Measurements from ENCODE around the gene ILKAP. TPM values are rescaled to one million over a fixed set of nuclear protein-coding genes. Genes with fewer than 3 reads are reported as not detected.
"Not testable (repeated sequence)": the region's sequence is repeated elsewhere in the genome, so short reads cannot be mapped to it uniquely, and the experiment has no call there.

Gene ILKAP
- total RNA-seq, 1 experiment from 2014 or later, result 19.5 TPM

- no peak for DNase-seq (ENCODE audit: low read depth)
Measured at GRCh38 chr2:238202326-238203093, 985 bp downstream of the ILKAP start.

- DNase-seq (ENCODE audit: low read depth), result no peak
Measured at GRCh38 chr2:238190445-238190844, 13.1 kb downstream of the ILKAP start.

DNA sequence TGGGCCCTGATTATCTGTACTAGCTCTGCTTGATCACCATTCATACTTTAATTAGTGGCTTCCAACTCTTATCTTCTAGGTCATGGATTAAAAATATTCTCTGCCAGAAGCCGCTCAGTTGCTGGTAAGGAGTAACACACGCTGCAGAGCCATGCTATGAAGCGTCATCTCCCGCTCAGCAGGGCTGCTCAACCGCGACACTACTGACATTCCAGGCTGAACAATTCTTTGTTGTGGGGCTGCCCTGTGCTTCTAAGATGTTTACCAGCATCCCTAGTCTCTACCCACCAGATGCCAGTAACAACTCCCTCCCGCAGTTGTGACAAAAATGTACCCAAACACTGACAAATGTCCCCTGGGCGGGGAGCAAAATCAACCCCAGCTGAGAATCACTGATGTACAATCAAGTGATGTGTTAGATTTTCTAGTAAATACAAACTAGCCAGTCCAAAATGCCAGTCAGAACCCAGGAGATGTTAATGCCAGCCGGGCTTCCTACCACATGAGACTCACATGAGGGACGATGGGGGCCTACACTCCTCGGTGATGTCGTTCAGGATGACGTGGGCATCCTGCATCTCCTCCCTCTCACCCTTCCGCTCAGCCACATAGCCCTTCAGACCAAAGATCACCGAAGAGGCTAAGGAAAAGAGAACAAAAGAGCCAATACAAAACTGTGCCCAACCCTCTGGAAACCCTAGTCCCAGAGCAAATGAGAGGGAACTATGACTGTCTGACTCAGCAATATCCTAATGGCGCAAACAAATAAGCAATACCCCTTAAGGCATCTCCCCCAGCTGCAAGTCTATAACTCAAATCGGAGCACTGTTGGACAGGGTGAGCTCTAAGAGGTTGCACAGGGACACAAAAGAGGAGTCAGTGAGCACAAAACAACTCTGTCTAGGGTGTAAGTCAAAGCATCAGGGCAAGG, 15.6 kb downstream of the ILKAP start:
- DNase-seq (ENCODE audit: low read depth), result no peak

DNA sequence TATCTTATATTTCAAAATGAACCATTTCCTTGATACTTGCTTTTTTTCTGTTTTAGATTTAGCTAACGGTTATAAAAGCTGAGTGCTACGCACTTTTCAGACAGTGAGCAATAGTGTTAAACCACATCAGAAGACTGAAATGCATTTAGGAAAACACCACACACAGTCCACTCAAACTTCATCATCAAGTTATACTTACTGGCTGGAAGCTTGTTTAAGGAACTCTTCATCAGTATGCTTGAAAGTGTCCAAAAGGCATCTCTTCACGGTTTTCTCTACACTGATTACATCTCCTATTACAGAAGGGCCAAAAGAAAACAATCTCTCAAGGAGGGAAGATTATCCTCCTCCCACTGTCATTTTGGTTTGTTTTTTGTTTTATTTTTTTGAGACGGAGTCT, 19.7 kb downstream of the ILKAP start:
- no peak for DNase-seq (ENCODE audit: low read depth)

- no peak for DNase-seq (ENCODE audit: low read depth)
Measured at GRCh38 chr2:238182362-238182761, 21.1 kb downstream of the ILKAP start.

DNA sequence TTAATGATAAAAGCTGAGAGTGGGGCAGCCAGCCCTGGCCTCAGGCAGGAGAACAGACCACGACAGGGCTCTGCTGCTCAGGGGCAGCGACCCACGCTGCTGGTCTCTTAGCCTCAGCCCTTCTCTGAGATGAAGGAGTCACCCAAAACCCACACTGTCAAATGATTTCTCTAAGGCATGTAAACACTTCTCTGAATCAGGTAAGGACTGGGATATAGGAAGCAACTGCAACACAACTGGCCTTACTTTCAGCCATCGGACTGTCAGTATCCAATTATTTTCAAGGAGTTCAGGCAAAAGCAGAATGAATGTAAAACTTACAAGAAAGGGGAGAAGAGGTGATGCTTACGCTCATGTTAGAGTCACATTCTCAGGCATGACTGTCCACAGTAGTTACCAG, 22.9 kb downstream of the ILKAP start:
- no peak for DNase-seq (ENCODE audit: low read depth)

DNA sequence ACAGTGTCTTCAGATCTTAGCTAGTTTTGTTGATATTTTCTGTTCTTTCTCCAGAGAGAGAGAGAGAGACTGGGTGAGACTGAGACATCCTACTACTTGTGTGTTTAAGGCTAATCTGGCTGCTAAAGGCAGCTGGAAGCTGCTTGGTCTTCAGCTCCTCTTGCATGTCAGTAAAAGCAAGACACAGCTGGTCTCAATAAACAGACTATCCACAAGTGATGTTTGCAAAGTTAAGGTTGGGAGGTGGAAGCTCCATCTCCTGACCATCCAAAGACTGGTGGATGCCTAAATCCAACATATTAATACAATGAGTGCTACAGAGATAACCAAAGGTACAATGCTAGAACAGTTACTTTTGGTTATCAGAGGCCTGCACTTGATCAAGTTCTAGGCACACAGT, 26.9 kb downstream of the ILKAP start:
- DNase-seq (ENCODE audit: low read depth), result no peak

- no peak for DNase-seq (ENCODE audit: low read depth)
Measured at GRCh38 chr2:238174701-238175100, 28.8 kb downstream of the ILKAP start.

- no peak for DNase-seq (ENCODE audit: low read depth)
Measured at GRCh38 chr2:238174291-238174690, 29.2 kb downstream of the ILKAP start.

GRCh38 chr2:238173692-238174091, 29.8 kb downstream of the ILKAP start:
- no peak for DNase-seq (ENCODE audit: low read depth)

GRCh38 chr2:238172439-238172838, 31.1 kb downstream of the ILKAP start:
- DNase-seq (ENCODE audit: low read depth), result no peak

- no peak for DNase-seq (ENCODE audit: low read depth)
Measured at GRCh38 chr2:238171575-238172187, 31.8 kb downstream of the ILKAP start.

DNA sequence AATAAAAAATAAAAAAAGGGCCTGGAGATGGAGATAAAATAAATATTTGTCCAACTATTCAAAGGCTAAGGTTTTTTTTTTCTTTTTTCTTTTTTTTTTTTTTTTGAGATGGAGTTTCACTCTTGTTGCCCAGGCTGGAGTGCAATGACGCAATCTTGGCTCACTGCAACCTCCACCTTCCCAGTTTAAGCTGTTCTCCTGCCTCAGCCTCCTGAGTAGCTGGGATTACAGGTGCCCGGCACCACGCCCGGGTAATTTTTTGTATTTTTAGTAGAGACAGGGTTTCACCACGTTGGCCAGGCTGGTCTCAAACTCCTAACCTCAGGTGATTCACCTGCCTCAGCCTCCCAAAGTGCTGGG, 32.4 kb downstream of the ILKAP start:
- not testable (repeated sequence) for DNase-seq (ENCODE audit: low read depth)

DNA sequence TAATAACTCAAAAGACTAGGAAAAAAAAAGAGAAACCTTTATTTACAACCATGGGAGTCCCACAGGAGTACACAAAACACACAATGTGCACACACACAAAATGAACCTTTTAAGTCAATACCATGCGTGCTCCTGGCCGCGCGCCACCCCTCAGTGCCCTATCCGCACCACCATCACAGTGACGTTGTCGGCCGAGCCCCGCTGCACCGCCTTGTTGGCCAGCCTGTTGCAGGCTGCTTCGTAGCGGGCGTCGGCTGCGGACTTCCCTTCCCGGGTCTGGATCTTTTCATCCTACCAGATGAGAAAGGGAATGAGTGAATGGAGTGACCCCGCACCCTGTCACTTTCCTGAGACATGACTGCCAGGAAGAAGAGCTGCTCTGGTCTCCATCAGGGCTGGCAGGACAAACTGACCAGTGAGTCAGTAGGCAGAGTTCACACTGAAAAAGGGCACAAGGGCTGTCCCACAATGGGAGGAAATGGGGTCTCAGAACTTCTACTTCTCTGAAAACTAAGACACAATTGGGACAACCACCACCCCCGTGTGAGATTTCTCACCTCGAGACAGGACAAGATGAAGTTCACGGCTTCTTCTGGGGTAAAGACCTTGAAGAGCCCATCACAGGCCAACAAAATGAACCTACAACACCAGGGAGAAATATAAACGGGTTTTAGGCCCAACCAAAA, 33.0 kb downstream of the ILKAP start:
- DNase-seq (ENCODE audit: low read depth), result no peak

DNA sequence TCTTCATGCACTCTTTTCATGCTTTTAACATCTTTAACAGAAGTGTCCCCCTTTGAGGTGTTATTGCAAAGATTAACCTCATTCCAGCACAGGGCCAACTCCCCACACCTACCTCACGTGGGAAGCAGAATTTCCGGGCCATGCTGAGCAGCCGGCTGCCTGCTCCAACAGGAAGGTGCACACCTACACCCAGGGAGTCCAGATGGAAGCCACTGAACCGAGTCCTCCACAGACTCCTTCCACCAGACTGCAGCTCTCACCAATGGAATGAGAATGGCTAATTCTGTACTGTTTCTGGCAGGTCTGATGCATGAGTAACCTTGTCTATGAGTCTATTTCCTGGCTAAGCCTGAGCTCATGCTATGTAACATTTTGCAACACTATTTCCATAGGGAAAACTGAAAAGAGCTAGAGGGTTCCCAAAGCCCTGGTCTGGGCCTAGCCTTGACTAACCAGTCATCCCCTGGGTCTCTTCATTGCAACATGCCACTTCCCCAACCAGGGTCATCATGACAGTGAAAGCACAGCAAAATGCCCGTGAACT, 33.7 kb downstream of the ILKAP start:
- peak; percentile 72 for DNase-seq (ENCODE audit: low read depth)

DNA sequence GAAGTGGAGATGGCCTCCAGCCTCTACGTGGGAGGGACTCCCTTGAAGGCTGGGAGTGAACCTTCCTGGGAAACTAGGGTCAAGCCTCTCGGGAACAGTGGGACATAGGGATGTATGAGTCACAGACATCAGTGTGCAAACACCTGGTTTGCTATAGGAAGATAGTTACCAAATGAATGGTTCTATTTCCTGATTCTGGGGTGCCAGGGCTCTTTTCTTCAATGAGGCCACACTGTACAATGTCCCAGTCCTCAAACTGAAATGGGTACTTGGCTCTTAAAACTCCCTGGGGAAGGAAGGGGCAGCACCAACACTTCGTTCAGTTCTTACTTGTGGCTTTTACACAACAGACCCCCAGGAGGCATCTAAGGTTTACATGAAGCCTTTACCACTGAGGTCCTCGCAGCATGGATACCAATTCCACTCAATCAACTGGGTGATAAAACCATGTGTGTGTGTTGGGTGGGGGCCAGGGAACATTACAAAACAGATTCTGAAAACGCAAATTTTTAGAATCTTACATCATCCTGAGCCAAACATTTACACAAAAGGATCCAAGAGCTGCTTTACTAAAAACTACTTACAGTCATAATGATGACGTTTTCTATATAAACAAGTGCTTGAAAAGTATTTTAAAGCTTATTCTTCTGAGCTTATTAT, 34.3 kb downstream of the ILKAP start:
- peak; percentile 53 for DNase-seq (ENCODE audit: low read depth)

- no peak for DNase-seq (ENCODE audit: low read depth)
Measured at GRCh38 chr2:238168196-238169047, 35.1 kb downstream of the ILKAP start.

- DNase-seq (ENCODE audit: low read depth), result no peak
Measured at GRCh38 chr2:238167761-238168160, 35.7 kb downstream of the ILKAP start.

GRCh38 chr2:238167344-238167715, 36.2 kb downstream of the ILKAP start:
- DNase-seq (ENCODE audit: low read depth), result no peak

All from M059J (cell line).